Thyroid gland (tissue), 4 donors: Measurements from ENCODE around the gene ZNF700. TPM values are rescaled to one million over a fixed set of nuclear protein-coding genes. Genes with fewer than 3 reads are reported as not detected.
"Not testable (repeated sequence)": the region's sequence is repeated elsewhere in the genome, so short reads cannot be mapped to it uniquely, and the experiment has no call there.

Experiments used
- DNase-seq, 2 donors: peaks; one replicate each; pipeline ENCODE4 v3.0.0-alpha.2; 2019
- H3K27ac ChIP-seq, 3 donors: fragments of 200-600 bp; sonication (generic); 1 replicate in 2 of 3; 2 replicates in 1 of 3; pipeline ENCODE4 v1.5.1; 2016 to 2019; ENCODE audit warnings: mild to moderate bottlenecking in 1 of 3, moderate library complexity in 1 of 3
- H3K27me3 ChIP-seq: fragments of 200-600 bp; sonication (generic); one replicate; pipeline ENCODE4 v1.5.1; 2019
- H3K36me3 ChIP-seq, 2 donors: fragments of 200-600 bp; sonication (generic); one replicate each; pipeline ENCODE4 v1.5.1; 2016 to 2019
- H3K4me1 ChIP-seq, 2 donors: fragments of 200-600 bp; sonication (generic); one replicate each; pipeline ENCODE4 v1.5.1; 2017 to 2019
- H3K4me3 ChIP-seq, 3 donors: fragments of 200-600 bp; sonication (generic); replicated peaks in 1 of 3; 1 replicate in 2 of 3; 2 replicates in 1 of 3; pipeline ENCODE4 v1.5.1; 2016; ENCODE audit warnings: mild to moderate bottlenecking in 1 of 3
- H3K9me3 ChIP-seq: fragments of 200-600 bp; sonication (generic); one replicate; pipeline ENCODE4 v1.5.1; 2017
- POLR2A ChIP-seq, 2 donors: fragments of 450-650 bp; IDR thresholded peaks; one replicate each; pipeline ENCODE4 v1.6.1; 2017; ENCODE audit warnings: antibody characterized with exemption in 2 of 2, mild to moderate bottlenecking in 2 of 2, moderate library complexity in 1 of 2
- WGBS, 2 donors: methylation state at CpG; one replicate each; pipeline ENCODE4 v1.1.5; 2017; 5-methylcytosine and 5-hydroxymethylcytosine counted together
- intact Hi-C: fragments of 100-400 bp; cut with DNase I; formaldehyde crosslinking; loops from one replicate; pipeline ENCODE4 v1.15.1; 2023
- total RNA-seq, 4 donors: library from RNA; depleted of rRNA; stranded (reverse); fragments of >200 nt; gene quantifications; one replicate each; pipeline ENCODE4 v1.2.3, GENCODE V29; 2016
- TF ChIP-seq, protein P1 (sequence below), 6 experiments: fragments of 200-600 bp in 3 of 6; fragments of 450-650 bp in 3 of 6; sonication (generic) in 3 of 6; IDR thresholded peaks; one replicate each; pipeline ENCODE4 v1.5.1; 2016 to 2019; ENCODE audit warnings: antibody characterized with exemption in 6 of 6, mild to moderate bottlenecking in 2 of 6, inconsistent platforms in 1 of 6, moderate library complexity in 1 of 6

The ZNF700 gene
- total RNA-seq, 4 donors from 2014 or later: 10.9 to 23.1 (median 16.0) TPM

DNA sequence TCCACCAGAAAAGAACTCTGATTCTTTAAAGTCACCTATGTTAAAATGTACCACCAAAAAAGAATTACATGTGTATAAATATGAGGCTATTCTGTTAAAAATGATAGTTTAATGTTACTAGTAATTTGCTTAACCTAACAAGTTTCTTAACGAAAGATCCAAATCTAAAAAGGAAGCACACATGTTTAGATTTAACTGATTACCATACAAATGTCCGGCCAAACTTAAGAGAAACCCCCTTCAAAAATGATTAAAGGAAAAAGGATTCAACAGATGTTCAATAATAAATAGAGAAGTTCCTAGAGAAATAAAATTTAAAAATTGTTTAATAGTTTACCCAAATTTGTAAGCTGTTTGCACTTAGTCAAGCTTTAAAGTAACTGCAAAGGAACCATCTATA is 42.3 kb upstream of the ZNF700 start:
- DNase-seq: no peak
- intact Hi-C loops: loop anchor here (5.0 to 10.0 kb wide), 2 partner anchors 105 to 262 kb away; partner anchors contain the start of gene ZNF20
- no peak overlapping the region for H3K4me3 ChIP-seq
- H3K27me3 ChIP-seq: no peaks in the 10 kb centered on the region
- H3K9me3 ChIP-seq: no peaks in the 10 kb centered on the region
- TF ChIP-seq, protein P1, sequence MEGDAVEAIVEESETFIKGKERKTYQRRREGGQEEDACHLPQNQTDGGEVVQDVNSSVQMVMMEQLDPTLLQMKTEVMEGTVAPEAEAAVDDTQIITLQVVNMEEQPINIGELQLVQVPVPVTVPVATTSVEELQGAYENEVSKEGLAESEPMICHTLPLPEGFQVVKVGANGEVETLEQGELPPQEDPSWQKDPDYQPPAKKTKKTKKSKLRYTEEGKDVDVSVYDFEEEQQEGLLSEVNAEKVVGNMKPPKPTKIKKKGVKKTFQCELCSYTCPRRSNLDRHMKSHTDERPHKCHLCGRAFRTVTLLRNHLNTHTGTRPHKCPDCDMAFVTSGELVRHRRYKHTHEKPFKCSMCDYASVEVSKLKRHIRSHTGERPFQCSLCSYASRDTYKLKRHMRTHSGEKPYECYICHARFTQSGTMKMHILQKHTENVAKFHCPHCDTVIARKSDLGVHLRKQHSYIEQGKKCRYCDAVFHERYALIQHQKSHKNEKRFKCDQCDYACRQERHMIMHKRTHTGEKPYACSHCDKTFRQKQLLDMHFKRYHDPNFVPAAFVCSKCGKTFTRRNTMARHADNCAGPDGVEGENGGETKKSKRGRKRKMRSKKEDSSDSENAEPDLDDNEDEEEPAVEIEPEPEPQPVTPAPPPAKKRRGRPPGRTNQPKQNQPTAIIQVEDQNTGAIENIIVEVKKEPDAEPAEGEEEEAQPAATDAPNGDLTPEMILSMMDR (IDR thresholded peaks at IDR 0.05): no peak
- no peak for TF ChIP-seq POLR2A (IDR thresholded peaks at IDR 0.05)
- WGBS, 2 donors: 72 to 78% methylated on average over 2 of the region's 2 CpGs
- no peaks in the 10 kb centered on the region for H3K36me3 ChIP-seq
- H3K27ac ChIP-seq: no peak overlapping the region
- peaks cover 0 to 3% of the 10 kb centered on the region in 2 donors for H3K4me1 ChIP-seq

DNA sequence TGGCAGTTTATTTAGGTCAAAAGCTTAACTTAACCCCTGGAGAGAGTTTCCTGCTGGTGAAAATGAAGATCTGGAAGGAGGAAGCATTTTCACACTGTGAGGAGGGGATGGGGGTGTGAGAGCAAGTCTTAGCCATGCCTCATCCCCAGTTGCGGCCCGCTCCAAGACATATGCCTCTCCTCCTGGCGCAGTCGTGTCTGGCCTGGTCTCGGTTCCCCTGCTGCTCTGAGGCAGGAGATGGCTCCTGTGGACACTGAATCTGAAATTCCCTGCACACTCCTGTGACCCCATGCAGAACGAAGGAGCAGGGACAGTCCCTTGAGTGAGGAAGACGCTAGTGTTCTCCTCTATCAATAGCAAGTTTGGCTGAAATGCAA is 37.7 kb upstream of the ZNF700 start:
- H3K9me3 ChIP-seq: no peaks in the 10 kb centered on the region
- intact Hi-C loops: loop anchor here (10.0 kb wide), 1 partner anchor 258 kb away; the partner anchor contains the start of gene ZNF20
- no peak overlapping the region for H3K4me3 ChIP-seq
- no peak for DNase-seq
- no peaks in the 10 kb centered on the region for H3K36me3 ChIP-seq
- no peak for TF ChIP-seq POLR2A (IDR thresholded peaks at IDR 0.05)
- TF ChIP-seq, protein P1 (IDR thresholded peaks at IDR 0.05): no peak
- peaks cover 3 to 5% of the 10 kb centered on the region in 2 donors for H3K4me1 ChIP-seq
- H3K27ac ChIP-seq: peak overlapping the region in 2 of 3 donors; percentile 73 to 87
- no peaks in the 10 kb centered on the region for H3K27me3 ChIP-seq
- WGBS, 2 donors: 27 to 29% methylated on average over 7 of the region's 7 CpGs

DNA sequence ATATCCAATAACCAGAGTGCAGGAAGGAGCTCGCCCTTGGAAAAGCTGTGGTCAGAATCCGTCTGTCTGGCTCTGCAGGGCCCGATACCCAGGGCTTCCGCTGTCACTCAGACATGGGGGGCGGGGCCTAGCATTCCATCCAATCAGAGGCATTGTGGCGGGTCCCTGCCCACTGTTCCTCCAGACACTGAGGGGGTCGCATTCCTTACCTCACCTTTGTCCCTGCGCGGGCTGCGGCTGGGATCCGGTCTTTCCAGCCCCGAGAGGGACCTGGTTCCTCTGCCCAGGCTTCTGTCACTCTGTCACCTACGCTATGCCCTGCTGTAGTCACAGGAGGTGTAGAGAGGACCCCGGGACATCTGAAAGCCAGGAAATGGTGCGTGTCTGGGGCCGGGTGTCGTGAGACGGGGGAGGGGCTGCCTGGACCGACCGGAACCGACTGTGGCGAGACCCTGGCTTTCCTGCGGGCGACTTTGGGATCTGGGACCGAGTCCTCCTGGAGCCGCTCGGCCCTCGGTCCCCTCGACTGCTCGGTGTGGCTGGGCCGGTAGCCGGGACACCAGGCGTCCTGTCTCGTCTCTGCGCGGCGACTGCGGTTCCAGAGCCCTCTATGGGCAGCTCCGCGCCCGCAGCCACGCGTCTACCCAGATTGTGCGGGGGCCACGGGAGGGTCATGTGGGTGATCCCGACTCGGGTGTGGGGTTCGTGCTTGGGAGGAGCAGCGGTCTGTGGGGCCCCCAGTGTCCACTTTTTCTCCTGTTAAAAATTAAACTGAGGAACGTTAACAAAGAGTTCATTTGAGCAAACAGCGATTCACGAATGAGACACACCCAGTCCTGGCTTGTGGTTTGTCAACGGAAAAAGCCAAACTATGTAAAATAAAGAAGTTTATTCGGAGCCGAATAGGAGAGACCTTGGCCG is 37.0 kb upstream of the ZNF700 start, which contains the start of gene ZNF69:
TSS of gene ZNF69 (plus strand) at position 172 of the 921 bp plus-strand sequence. CDS start at position 314, 142 bp downstream.
- TF ChIP-seq, protein P1 (IDR thresholded peaks at IDR 0.05): peak in 3 of 6 experiments; percentile 15 to 22 (median 18)
- TF ChIP-seq POLR2A (IDR thresholded peaks at IDR 0.05): peak; percentile 20 to 88
- DNase-seq: peak; percentile 96
- Histone ChIP-seq H3K4me1 (peaks cover 3 to 5% of the 10 kb centered on the region in 2 donors), H3K4me3 (peak within 1 kb of the TSS; percentile 41 to 56 (median 45)), H3K27ac (peak within 1 kb of the TSS; percentile 73 to 87 (median 73)), H3K36me3 (no peaks in the 10 kb centered on the region), H3K9me3 (no peaks in the 10 kb centered on the region), H3K27me3 (no peaks in the 10 kb centered on the region)
- 0 to 1% methylated on average over 41 to 50 of the region's 56 CpGs for WGBS, 2 donors
- intact Hi-C loops: loop anchor here (10.0 kb wide), 1 partner anchor 257 kb away; the partner anchor contains the start of gene ZNF20

DNA sequence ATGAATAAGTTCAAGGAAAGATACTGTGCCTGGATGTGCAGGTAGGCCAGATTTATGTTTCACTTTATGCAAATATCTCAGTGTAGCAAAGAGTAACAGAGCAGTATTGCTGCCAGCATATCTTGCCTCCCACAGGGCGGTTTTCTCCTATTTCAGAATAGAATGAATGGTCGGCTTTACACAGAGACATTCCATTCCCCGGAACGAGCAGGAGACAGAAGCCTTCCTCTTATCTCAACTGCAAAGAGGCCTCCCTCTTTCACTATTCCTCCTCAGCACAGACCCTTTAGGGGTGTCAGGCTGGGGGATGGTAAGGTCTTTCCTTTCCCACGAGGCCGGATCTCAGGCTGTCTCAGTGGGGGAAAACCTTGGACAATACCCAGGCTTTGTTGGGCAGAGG is 35.0 kb upstream of the ZNF700 start:
- not testable (repeated sequence) for H3K27me3 ChIP-seq, DNase-seq, H3K9me3 ChIP-seq, H3K36me3 ChIP-seq, H3K27ac ChIP-seq, H3K4me1 ChIP-seq, H3K4me3 ChIP-seq
- intact Hi-C loops: loop anchor here (10.0 kb wide), 1 partner anchor 255 kb away; the partner anchor contains the start of gene ZNF20
- WGBS, 2 donors: 76 to 83% methylated on average over 6 of the region's 6 CpGs

DNA sequence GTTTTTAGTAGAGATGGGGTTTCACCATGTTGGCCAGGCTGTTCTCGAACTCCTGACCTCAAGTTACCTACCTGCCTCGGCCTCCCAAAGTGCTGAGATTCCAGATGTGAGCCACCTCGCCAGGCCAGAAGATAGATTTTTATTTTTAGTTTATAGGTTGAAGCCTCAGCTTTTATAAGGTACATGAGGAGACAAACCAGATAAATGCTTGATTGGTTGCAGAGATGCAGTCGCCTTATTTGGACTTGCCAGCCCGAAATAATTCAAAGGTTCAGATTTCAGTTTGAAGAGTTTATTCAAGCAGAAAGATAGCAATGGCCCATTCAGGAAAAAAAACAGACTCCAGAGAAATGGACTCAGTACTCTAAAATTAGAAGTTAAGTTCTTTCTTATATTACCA is 34.3 kb upstream of the ZNF700 start:
- WGBS, 2 donors: 90 to 92% methylated on average over 5 of the region's 5 CpGs
- Histone ChIP-seq H3K36me3 (no peaks in the 10 kb centered on the region), H3K27me3 (no peaks in the 10 kb centered on the region), H3K4me1 (peaks cover 3 to 5% of the 10 kb centered on the region in 2 donors), H3K9me3 (no peaks in the 10 kb centered on the region), H3K4me3 (no peak overlapping the region), H3K27ac (no peak overlapping the region)
- intact Hi-C loops: no loop called here
- TF ChIP-seq POLR2A (IDR thresholded peaks at IDR 0.05): no peak
- TF ChIP-seq, protein P1 (IDR thresholded peaks at IDR 0.05): no peak
- DNase-seq: no peak
